ENCODE results near the gene SSRP1.

SSRP1 gene

DNA sequence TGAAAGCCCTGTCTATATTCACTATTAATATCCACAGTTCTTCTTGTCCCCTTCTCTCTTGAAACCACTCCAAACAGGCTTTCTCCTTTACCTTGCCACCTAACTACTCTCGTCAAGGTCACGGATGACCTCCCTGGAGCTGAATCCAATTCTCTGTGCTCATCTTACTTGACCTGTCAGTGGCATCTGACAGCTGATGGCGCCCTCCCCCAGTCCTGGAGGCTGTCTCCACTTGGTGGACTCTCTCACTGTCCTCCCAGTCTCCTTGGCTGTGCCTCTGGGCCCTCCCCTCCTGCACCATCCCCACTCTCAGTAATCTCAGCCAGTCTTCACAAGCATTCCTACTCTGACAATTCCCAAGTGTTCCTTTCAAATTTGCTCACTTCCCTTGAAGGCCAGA is 19.7 kb downstream of the SSRP1 start:
- TF ChIP-seq, protein P1, sequence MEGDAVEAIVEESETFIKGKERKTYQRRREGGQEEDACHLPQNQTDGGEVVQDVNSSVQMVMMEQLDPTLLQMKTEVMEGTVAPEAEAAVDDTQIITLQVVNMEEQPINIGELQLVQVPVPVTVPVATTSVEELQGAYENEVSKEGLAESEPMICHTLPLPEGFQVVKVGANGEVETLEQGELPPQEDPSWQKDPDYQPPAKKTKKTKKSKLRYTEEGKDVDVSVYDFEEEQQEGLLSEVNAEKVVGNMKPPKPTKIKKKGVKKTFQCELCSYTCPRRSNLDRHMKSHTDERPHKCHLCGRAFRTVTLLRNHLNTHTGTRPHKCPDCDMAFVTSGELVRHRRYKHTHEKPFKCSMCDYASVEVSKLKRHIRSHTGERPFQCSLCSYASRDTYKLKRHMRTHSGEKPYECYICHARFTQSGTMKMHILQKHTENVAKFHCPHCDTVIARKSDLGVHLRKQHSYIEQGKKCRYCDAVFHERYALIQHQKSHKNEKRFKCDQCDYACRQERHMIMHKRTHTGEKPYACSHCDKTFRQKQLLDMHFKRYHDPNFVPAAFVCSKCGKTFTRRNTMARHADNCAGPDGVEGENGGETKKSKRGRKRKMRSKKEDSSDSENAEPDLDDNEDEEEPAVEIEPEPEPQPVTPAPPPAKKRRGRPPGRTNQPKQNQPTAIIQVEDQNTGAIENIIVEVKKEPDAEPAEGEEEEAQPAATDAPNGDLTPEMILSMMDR (IDR thresholded peaks at IDR 0.05): no peak

- TF ChIP-seq, protein P1 (IDR thresholded peaks at IDR 0.05): no peak
These were observed 20.2 kb downstream of the SSRP1 start for GRCh38 chr11:57315491-57315890.

GRCh38 chr11:57314221-57314973 is 21.3 kb downstream of the SSRP1 start:
- TF ChIP-seq, protein P1 (IDR thresholded peaks at IDR 0.05): no peak

- TF ChIP-seq, protein P1 (IDR thresholded peaks at IDR 0.05): no peak
These were observed 21.9 kb downstream of the SSRP1 start for GRCh38 chr11:57313788-57314135.

GRCh38 chr11:57313071-57313787 is 22.5 kb downstream of the SSRP1 start:
- TF ChIP-seq, protein P1 (IDR thresholded peaks at IDR 0.05): no peak

DNA sequence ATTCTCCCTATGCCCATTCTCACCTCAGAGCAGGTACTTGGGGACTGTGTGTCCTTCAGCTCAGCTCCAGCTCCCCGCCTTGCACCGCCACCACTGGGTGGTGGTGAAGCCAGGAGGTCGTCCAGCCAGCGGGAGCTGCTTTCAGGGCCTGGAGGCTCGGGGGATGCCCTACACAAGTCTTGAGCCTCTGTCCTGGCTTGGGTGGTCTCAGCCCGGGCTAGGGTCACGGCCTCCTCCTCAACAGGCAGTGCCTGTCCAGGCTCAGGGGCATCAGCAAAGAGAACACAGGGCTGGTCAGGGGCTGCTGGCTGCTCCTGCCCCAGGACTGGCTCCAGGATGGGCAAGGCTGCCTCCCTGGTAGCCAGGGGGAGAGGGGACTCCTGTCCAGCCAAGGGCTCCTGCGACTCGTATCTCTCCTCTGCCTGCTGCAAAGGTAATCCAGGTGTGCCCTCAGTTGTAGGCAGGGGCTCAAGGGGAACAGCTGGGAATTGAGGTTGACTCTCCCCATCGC is 23.1 kb downstream of the SSRP1 start:
- TF ChIP-seq, protein P1 (IDR thresholded peaks at IDR 0.05): no peak

DNA sequence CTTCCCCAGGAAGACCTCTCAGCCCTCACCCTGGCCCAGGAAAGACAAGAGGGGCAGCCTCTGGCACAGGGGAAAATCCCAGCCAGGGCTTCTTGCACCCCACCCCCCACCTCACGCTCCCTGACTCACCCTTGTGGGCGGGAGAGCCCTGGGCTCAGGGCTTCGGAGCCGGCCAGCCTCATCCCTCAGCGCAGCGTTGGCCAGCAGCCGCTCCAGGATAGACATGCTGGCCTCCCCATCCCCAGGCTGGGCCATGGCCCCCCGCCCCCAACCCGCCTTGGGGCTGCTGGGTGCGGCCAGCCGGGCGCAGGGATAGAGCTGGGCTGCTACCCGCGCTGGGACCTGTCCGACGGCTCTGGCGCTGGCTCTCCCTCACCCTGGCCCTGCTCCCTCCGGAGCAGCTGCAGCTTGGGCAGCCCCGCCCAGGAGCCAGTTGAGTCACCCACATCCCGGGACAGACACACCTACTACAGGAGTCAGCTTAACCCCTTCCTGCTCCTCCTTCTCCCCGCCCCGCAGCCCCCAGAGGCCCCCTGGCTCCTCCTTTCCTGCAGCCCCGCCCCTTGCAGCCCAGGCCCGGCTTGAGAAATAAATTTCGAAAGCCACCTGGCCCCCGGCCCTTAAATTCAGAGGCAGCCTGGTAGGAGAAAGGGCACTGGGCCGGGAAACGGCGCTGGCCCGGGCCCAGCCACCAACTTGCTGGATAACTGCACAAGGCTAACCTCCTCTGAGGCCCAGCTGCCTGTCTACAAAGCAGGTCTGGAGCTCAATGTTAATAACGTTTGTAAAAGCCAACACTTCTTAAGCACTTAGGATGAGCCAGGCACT is 24.4 kb downstream of the SSRP1 start:
- TF ChIP-seq, protein P1 (IDR thresholded peaks at IDR 0.05): no peak

All from LNCAP (cell line).